GM12878 (cell line): ENCODE measurements around the gene LYZL1. TPM values are rescaled to one million over a fixed set of nuclear protein-coding genes. Genes with fewer than 3 reads are reported as not detected.
"Not testable (repeated sequence)": the region's sequence is repeated elsewhere in the genome, so short reads cannot be mapped to it uniquely, and the experiment has no call there.

Experiments used
- ATAC-seq: fragments of 200-7000 bp; cut with Tn5 transposase; 3 replicates; pipeline ENCODE4 v1.9.1; 2020; ENCODE audit warnings: mild to moderate bottlenecking, moderate library complexity
- BruUV-seq: library from RNA; stranded (reverse); fragments of 400-500 nt; replicated peaks from 2 replicates; lab custom pipeline; 2021; lab: Mats Ljungman, UMichigan
- CTCF ChIA-PET: fragments of 300-600 bp; sonication (Branson Sonifier 250); formaldehyde crosslinking; extraction: SDS; loops from one replicate; lab custom pipeline; 2021; ENCODE audit warnings: inconsistent platforms; lab: Yijun Ruan, JAX
- POLR2A ChIA-PET: fragments of 350-600 bp; formaldehyde crosslinking; extraction: SDS; loops from one replicate; lab custom pipeline; 2021; ENCODE audit warnings: inconsistent platforms; lab: Charles Lee
- RAD21 ChIA-PET: fragments of 300-600 bp; sonication (Branson Sonifier 250); formaldehyde crosslinking; loops from one replicate; lab custom pipeline; 2023; ENCODE audit warnings: antibody characterized with exemption; ENCODE audit not compliant: unreplicated experiment; lab: Charles Lee
- SMC1A ChIA-PET: fragments of 300-600 bp; sonication (Branson Sonifier 250); formaldehyde crosslinking; loops from one replicate; lab custom pipeline; 2023; ENCODE audit not compliant: unreplicated experiment, uncharacterized antibody; lab: Charles Lee
- DNase-seq: peaks from one replicate; pipeline ENCODE4 v3.0.0-alpha.2; 2011; ENCODE audit warnings: low read depth, low spot score
- FAIRE-seq: peaks from 3 replicates; lab custom pipeline; 2011; peaks lifted over from hg19 to GRCh38; lab: Jason Lieb, UNC
- H2AFZ ChIP-seq: 2 replicates; pipeline ENCODE4 v1.6.0; 2011; ENCODE audit warnings: low read depth, low read length, control low read depth; ENCODE audit not compliant: control insufficient read depth
- H3K27ac ChIP-seq: 2 replicates; pipeline ENCODE4 v1.5.1; 2011; ENCODE audit warnings: control low read depth; ENCODE audit not compliant: control insufficient read depth, insufficient read depth
- H3K27me3 ChIP-seq, 2 experiments: replicated peaks in 1 of 2; 2 replicates each; pipeline versions ENCODE4 v1.6.0 to v1.6.1; 2011; ENCODE audit warnings: low read length in 1 of 2; ENCODE audit not compliant: control insufficient read depth in 2 of 2, insufficient read depth in 2 of 2
- H3K36me3 ChIP-seq, 2 experiments: 2 replicates each; pipeline ENCODE4 v1.5.1; 2011; ENCODE audit warnings: low read length in 1 of 2; ENCODE audit not compliant: control insufficient read depth in 2 of 2, insufficient read depth in 2 of 2
- H3K4me1 ChIP-seq: 2 replicates; pipeline ENCODE4 v1.6.1; 2011; ENCODE audit warnings: mild to moderate bottlenecking, low read length, moderate library complexity, mixed read lengths; ENCODE audit not compliant: control insufficient read depth, insufficient read depth
- H3K4me2 ChIP-seq: 2 replicates; pipeline ENCODE4 v1.6.0; 2011; ENCODE audit warnings: control low read depth; ENCODE audit not compliant: control insufficient read depth, insufficient read depth
- H3K4me3 ChIP-seq: fragments of 200-600 bp; sonication (generic); 2 replicates; pipeline ENCODE4 v1.5.1; 2016
- H3K79me2 ChIP-seq: 2 replicates; pipeline ENCODE4 v1.6.0; 2011; ENCODE audit warnings: low read length; ENCODE audit not compliant: control insufficient read depth, insufficient read depth
- H3K9ac ChIP-seq: 2 replicates; pipeline ENCODE4 v1.8.0; 2011; ENCODE audit warnings: low read length, control low read depth, mixed read lengths; ENCODE audit not compliant: control insufficient read depth, insufficient read depth
- H3K9me3 ChIP-seq: replicated peaks from 3 replicates; pipeline ENCODE4 v1.5.1; 2011; ENCODE audit warnings: mild to moderate bottlenecking, low read length; ENCODE audit not compliant: control insufficient read depth, insufficient read depth
- H4K20me1 ChIP-seq: 2 replicates; pipeline ENCODE4 v1.6.0; 2011; ENCODE audit not compliant: control insufficient read depth, insufficient read depth
- BACH1 ChIP-seq: fragments of 450-650 bp; IDR thresholded peaks from 2 replicates; pipeline ENCODE4 v1.6.1; 2017; ENCODE audit warnings: mild to moderate bottlenecking, borderline replicate concordance
- CBX3 ChIP-seq: fragments of 200-600 bp; sonication (generic); IDR thresholded peaks from 2 replicates; pipeline ENCODE4 v1.6.1; 2016; ENCODE audit warnings: low read depth, borderline replicate concordance
- CBX5 ChIP-seq: sonication (generic); IDR thresholded peaks from 2 replicates; pipeline ENCODE4 v1.6.1; 2016; ENCODE audit warnings: low read depth, moderate library complexity, mild to moderate bottlenecking, inconsistent platforms
- CREB1 ChIP-seq: IDR thresholded peaks from 2 replicates; pipeline ENCODE4 v1.6.1; 2012; ENCODE audit warnings: low read depth, mild to moderate bottlenecking, inconsistent platforms
- MYC ChIP-seq: IDR thresholded peaks from 2 replicates; pipeline ENCODE4 v1.6.1; 2011; ENCODE audit warnings: mild to moderate bottlenecking, low read length, moderate library complexity, inconsistent platforms; ENCODE audit not compliant: insufficient read depth, insufficient replicate concordance, insufficient read length, severe bottlenecking
- NRF1 ChIP-seq: conservative IDR thresholded peaks from 2 replicates; pipeline ENCODE4 v1.6.1; 2011; ENCODE audit warnings: mild to moderate bottlenecking, low read depth, low read length, improper control_type of control experiment
- POLR2AphosphoS5 ChIP-seq: IDR thresholded peaks from 2 replicates; pipeline ENCODE4 v1.6.1; 2011; ENCODE audit warnings: mild to moderate bottlenecking, low read length, inconsistent platforms
- SIN3A ChIP-seq: IDR thresholded peaks from 2 replicates; pipeline ENCODE4 v1.6.1; 2012; ENCODE audit warnings: low read depth, low read length, improper control_type of control experiment
- TAF1 ChIP-seq: IDR thresholded peaks from 2 replicates; pipeline ENCODE4 v1.6.1; 2011; ENCODE audit warnings: mild to moderate bottlenecking, low read depth, low read length, borderline replicate concordance
- TBL1XR1 ChIP-seq: IDR thresholded peaks from 2 replicates; pipeline ENCODE4 v1.6.1; 2012; ENCODE audit warnings: low read depth, low read length, improper control_type of control experiment
- TCF12 ChIP-seq: IDR thresholded peaks from 2 replicates; pipeline ENCODE4 v1.6.1; 2011; ENCODE audit warnings: low read depth, mild to moderate bottlenecking, low read length
- WGBS: methylation state at CpG from one replicate; pipeline ENCODE4 v1.1.6; 2016; ENCODE audit warnings: low lambda C conversion rate; ENCODE audit not compliant: insufficient replicate concordance, insufficient coverage; ENCODE audit errors: missing lambda C conversion rate; 5-methylcytosine and 5-hydroxymethylcytosine counted together
- in situ Hi-C: fragments of 300-500 bp; cut with MboI; formaldehyde crosslinking; loops from 9 replicates; pipeline ENCODE4 v1.14.3; 2018; ENCODE audit warnings: mixed read lengths
- intact Hi-C: fragments of 100-400 bp; cut with micrococcal nuclease; formaldehyde crosslinking; loops from one replicate; pipeline ENCODE4 v1.14.2; 2022; ENCODE audit not compliant: unreplicated experiment
- polyA plus RNA-seq, 11 experiments: library from polyadenylated mRNA; depleted of rRNA in 4 of 11; unstranded in 6 of 11; stranded (reverse) in 5 of 11; fragments of >200 nt; fragmentation: Nextera tagmentation in 4 of 11; fragmentation: Illumina TruSeq in 1 of 11; extraction: Ambion mirVana in 4 of 11; extraction: Trizol in 1 of 11; gene quantifications; 1 replicate in 1 of 11; 2 replicates in 10 of 11; pipeline versions ENCODE4 v1.2.1 to v1.2.3, GENCODE V29; 2011 to 2016; ENCODE audit warnings: inconsistent platforms in 2 of 11, missing spikeins in 2 of 11, low read depth in 1 of 11
- total RNA-seq, 4 experiments: library from RNA; depleted of rRNA in 3 of 4; stranded (reverse); fragments of >200 nt in 3 of 4; fragmentation: Illumina TruSeq in 1 of 4; extraction: Trizol in 1 of 4; gene quantifications; 2 replicates each; pipeline versions ENCODE4 v1.2.1 to v1.2.3, GENCODE V29; 2013 to 2021
- TF ChIP-seq, protein P1 (sequence below): IDR thresholded peaks from 2 replicates; pipeline ENCODE4 v1.6.1; 2012; ENCODE audit warnings: low read depth, low read length, improper control_type of control experiment
- TF ChIP-seq, protein P2 (sequence below): fragments of 450-650 bp; IDR thresholded peaks from 2 replicates; pipeline ENCODE4 v1.6.1; 2018; ENCODE audit warnings: mild to moderate bottlenecking, low read depth, moderate library complexity; ENCODE audit not compliant: partially characterized antibody

LYZL1 gene
- total and polyA plus RNA-seq, 10 of the 15 experiments (the other 5 are each of a cell fraction or from before 2014, with no cell fraction given), result not detected

DNA sequence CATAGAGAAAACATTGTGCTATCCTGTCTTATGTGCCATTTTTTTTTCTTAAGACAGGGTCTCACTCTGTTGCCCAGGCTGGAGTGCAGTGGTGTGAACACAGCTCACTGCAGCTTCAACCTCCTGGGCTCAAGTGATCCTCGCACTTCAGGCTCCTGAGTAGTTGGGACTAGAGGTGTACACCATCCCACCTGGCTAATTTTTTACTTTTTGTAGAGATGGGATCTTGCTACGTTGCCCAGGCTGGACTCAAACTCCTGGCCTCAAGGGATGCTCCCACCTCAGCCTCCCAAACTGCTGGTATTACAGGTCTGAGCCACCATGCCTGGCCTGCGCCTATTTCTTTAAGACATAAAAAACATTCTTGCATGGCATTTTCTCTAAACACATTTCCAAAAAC lies 20.6 kb downstream of the LYZL1 start:
- Histone ChIP-seq H3K9ac (no peak overlapping the region), H3K36me3 (no peaks in the 10 kb centered on the region), H3K4me2 (no peak overlapping the region), H3K27ac (no peak overlapping the region), H3K79me2 (no peaks in the 10 kb centered on the region), H3K9me3 (no peaks in the 10 kb centered on the region), H3K4me3 (no peak overlapping the region), H3K27me3 (no peaks in the 10 kb centered on the region), H3K4me1 (no peaks in the 10 kb centered on the region), H2AFZ (no peak overlapping the region), H4K20me1 (no peaks in the 10 kb centered on the region)
- intact Hi-C loops, result no loop called here
- ChIA-PET CTCF (no interaction called here), POLR2A (no interaction called here), RAD21 (no interaction called here), SMC1A (no interaction called here)
- DNase-seq (no peak), FAIRE-seq (no peak), ATAC-seq (no peak)
- in situ Hi-C loops, result loop anchor here (5.0 kb wide), 1 partner anchor 647 kb away; no protein-coding TSS in a partner anchor
- TF ChIP-seq TAF1 (no peak), NRF1 (no peak), MYC (no peak), POLR2AphosphoS5 (no peak), CREB1 (no peak), CBX5 (no peak), BACH1 (no peak), CBX3 (no peak), TCF12 (no peak), TBL1XR1 (no peak), SIN3A (no peak)
- TF ChIP-seq, protein P1, sequence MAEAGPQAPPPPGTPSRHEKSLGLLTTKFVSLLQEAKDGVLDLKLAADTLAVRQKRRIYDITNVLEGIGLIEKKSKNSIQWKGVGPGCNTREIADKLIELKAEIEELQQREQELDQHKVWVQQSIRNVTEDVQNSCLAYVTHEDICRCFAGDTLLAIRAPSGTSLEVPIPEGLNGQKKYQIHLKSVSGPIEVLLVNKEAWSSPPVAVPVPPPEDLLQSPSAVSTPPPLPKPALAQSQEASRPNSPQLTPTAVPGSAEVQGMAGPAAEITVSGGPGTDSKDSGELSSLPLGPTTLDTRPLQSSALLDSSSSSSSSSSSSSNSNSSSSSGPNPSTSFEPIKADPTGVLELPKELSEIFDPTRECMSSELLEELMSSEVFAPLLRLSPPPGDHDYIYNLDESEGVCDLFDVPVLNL, result no peak
- TF ChIP-seq, protein P2, sequence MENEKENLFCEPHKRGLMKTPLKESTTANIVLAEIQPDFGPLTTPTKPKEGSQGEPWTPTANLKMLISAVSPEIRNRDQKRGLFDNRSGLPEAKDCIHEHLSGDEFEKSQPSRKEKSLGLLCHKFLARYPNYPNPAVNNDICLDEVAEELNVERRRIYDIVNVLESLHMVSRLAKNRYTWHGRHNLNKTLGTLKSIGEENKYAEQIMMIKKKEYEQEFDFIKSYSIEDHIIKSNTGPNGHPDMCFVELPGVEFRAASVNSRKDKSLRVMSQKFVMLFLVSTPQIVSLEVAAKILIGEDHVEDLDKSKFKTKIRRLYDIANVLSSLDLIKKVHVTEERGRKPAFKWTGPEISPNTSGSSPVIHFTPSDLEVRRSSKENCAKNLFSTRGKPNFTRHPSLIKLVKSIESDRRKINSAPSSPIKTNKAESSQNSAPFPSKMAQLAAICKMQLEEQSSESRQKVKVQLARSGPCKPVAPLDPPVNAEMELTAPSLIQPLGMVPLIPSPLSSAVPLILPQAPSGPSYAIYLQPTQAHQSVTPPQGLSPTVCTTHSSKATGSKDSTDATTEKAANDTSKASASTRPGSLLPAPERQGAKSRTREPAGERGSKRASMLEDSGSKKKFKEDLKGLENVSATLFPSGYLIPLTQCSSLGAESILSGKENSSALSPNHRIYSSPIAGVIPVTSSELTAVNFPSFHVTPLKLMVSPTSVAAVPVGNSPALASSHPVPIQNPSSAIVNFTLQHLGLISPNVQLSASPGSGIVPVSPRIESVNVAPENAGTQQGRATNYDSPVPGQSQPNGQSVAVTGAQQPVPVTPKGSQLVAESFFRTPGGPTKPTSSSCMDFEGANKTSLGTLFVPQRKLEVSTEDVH, result no peak
- WGBS, result 27% methylated on average over 3 of the region's 3 CpGs
- BruUV-seq, result no TSS peak

DNA sequence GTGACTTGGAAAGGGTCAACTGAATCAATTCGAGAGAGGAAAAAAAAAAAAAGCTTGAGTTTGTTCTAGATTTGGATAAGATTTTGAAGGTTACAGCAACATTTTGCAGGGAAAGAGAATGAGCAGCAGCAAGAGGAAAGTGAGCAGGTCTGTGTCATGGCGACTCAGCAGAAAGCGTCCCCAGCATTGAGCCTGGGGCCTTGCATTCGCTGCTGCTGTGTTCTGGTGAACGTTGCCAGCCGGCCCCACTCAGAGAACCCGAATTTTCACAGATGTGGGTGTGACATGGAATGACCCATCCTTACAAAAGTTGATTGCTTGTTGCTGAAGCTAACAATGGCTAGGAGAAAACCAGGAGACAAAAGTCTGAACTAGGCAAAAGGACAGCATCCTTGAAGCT lies 21.6 kb downstream of the LYZL1 start:
- ATAC-seq, H3K4me2 ChIP-seq, H3K36me3 ChIP-seq, BruUV-seq, H3K79me2 ChIP-seq, intact Hi-C loops, SMC1A ChIA-PET, in situ Hi-C loops, H3K4me1 ChIP-seq, H3K9me3 ChIP-seq, H2AFZ ChIP-seq, H4K20me1 ChIP-seq, H3K9ac ChIP-seq, RAD21 ChIA-PET, H3K4me3 ChIP-seq, CTCF ChIA-PET, POLR2A ChIA-PET, H3K27ac ChIP-seq, DNase-seq, FAIRE-seq, H3K27me3 ChIP-seq: not testable (repeated sequence)
- 3% methylated on average over 7 of the region's 7 CpGs for WGBS
